ENCODE data around the gene RGMB.
"Not testable (repeated sequence)": the region's sequence is repeated elsewhere in the genome, so short reads cannot be mapped to it uniquely, and the experiment has no call there.

Gene RGMB, protein sequence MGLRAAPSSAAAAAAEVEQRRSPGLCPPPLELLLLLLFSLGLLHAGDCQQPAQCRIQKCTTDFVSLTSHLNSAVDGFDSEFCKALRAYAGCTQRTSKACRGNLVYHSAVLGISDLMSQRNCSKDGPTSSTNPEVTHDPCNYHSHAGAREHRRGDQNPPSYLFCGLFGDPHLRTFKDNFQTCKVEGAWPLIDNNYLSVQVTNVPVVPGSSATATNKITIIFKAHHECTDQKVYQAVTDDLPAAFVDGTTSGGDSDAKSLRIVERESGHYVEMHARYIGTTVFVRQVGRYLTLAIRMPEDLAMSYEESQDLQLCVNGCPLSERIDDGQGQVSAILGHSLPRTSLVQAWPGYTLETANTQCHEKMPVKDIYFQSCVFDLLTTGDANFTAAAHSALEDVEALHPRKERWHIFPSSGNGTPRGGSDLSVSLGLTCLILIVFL

GRCh38 chr5:98773464-98774191 lies at the start of gene RGMB:
RGMB (plus strand) TSS chr5:98773663; CDS start chr5:98774071, 408 bp downstream.
- DNase-seq (ENCODE audit: low spot score): peak; percentile 90

DNA sequence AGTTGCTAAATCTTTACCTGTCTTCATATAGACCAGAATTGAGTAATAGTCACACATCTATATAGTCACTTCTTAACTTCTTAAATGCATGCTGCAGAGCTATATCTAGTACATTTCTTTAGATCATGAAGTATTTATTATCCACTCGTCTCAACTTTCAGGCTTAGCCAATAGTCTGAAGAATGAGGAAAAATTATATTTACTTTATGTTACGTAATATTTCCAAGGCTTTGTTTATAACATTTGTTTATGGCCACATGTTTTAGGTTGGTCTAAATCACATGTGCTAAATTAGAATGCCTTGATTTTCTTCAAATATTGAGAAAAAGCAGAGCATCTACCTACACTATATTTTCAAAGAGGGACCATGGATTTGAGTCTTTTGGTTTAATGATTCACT lies 47.2 kb upstream of the RGMB start:
- no peak for DNase-seq (ENCODE audit: low spot score)

- DNase-seq (ENCODE audit: low spot score): no peak
Measured at GRCh38 chr5:98727686-98728085, 45.8 kb upstream of the RGMB start.

GRCh38 chr5:98734646-98735045 lies 38.8 kb upstream of the RGMB start:
- no peak for DNase-seq (ENCODE audit: low spot score)

GRCh38 chr5:98735806-98736507 lies 37.5 kb upstream of the RGMB start:
- no peak for DNase-seq (ENCODE audit: low spot score)

GRCh38 chr5:98736753-98737152 lies 36.7 kb upstream of the RGMB start:
- DNase-seq (ENCODE audit: low spot score): no peak

- DNase-seq (ENCODE audit: low spot score): not testable (repeated sequence)
Measured at GRCh38 chr5:98737441-98737840, 36.0 kb upstream of the RGMB start.

GRCh38 chr5:98738481-98739149 lies 34.8 kb upstream of the RGMB start:
- DNase-seq (ENCODE audit: low spot score): not testable (repeated sequence)

DNA sequence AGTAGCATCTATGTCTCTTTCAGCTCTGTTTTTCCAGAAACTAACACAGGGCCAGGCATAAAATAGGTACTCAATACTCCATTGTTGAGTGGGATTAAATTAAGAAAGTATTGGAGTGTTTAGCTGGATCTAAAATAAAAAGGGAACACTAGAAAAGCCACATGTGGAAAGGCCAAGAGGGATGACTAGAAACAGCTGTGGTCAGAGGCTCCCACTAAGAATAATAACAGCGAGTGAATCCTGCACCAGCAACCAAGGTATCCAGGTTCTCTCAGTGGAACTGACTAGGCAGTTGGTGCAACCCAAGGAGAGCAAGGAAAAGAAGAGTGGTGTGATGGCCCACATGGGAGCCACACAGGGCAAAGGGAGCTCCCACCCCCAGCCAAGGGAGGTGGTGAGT lies 31.5 kb upstream of the RGMB start:
- DNase-seq (ENCODE audit: low spot score): no peak

GRCh38 chr5:98742396-98743073 lies 30.9 kb upstream of the RGMB start:
- DNase-seq (ENCODE audit: low spot score): no peak

DNA sequence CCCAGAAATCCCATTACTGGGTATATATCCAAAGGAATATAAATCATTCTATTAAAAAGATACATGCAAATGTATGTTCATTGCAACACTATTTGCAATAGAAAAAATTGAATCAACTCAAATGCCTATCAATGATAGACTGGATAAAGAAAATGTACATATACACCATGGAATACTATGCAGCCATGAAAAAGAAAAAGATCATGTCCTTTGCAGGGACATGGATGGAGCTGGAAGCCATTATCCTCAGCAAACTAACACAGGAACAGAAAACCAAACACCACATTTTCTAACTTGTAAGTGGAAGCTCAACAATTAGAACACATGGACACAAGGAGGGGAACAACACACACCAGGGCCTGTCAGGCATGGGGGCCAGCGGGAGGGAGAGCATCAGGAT lies 25.2 kb upstream of the RGMB start:
- DNase-seq (ENCODE audit: low spot score): not testable (repeated sequence)

- DNase-seq (ENCODE audit: low spot score): no peak
Measured at GRCh38 chr5:98749046-98749445, 24.4 kb upstream of the RGMB start.

- no peak for DNase-seq (ENCODE audit: low spot score)
Measured at GRCh38 chr5:98750693-98751092, 22.8 kb upstream of the RGMB start.

DNA sequence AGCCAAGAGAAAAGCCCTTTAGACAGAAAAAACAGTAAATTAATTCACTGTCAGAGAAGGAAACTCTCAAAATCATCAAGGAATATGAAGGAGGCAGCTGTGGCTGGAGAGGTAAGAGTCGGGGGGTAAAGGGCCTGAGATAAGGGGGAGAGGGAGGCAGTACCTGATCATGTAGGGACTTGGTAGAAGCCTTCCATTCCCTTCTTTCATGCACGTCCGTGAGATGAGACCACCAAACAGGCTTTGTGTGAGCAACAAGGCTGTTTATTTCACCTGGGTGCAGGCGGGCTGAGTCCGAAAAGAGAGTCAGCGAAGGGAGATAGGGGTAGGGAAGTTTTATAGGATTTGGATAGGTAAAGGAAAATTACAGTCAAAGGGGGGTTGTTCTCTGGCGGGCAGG lies 21.1 kb upstream of the RGMB start:
- not testable (repeated sequence) for DNase-seq (ENCODE audit: low spot score)

GRCh38 chr5:98752801-98753200 lies 20.7 kb upstream of the RGMB start:
- not testable (repeated sequence) for DNase-seq (ENCODE audit: low spot score)

GRCh38 chr5:98753507-98753906 lies 20.0 kb upstream of the RGMB start:
- no peak for DNase-seq (ENCODE audit: low spot score)

DNA sequence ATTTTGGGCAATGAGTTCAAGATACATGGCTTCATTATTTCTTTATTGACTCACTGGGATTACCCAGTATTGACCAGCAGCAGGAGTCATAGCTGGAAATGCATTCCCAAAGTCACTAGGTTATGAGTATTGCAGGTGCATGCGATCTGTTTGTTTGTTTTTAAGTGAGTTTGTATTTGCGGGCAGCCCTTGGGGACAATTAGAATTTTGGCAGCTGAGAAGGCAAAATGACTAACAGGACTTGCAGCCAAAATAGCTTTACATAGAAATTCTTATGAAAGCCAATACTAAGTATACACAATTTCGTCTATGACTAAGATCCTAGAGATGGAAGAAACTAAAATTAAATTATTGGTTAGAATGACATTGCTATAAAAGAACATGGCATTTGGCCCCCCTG lies 18.1 kb upstream of the RGMB start:
- DNase-seq (ENCODE audit: low spot score): no peak

- DNase-seq (ENCODE audit: low spot score): no peak
Measured at GRCh38 chr5:98757978-98758377, 15.5 kb upstream of the RGMB start.

DNA sequence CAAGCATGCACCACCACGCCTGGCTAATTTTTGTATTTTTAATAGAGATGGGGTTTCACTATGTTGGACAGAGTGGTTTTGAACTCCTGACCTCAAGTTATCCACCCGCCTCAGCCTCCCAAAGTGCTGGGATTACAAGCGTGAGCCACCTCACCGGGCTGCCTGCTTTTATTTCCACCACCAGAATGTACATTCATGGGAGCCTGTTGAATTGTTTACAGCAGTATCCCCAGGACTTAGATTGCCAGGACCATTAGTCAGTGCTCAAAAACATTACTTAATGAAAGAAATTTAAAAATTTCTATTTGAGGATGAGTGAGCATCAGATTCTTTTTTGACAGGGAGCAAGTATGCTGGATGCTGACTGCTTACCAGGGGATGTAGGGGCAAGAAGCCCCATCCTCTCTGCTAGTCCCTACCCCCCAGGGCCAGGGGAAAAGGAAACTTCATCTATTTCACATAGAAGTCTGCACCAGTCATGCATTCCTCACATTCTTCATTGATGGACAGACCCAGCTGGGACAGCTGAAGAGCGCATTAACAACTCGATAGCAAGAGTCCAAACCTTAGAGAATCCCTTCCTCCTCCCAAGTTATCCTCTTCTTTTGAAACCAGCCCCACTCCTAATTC lies 10.3 kb upstream of the RGMB start:
- no peak for DNase-seq (ENCODE audit: low spot score)

DNA sequence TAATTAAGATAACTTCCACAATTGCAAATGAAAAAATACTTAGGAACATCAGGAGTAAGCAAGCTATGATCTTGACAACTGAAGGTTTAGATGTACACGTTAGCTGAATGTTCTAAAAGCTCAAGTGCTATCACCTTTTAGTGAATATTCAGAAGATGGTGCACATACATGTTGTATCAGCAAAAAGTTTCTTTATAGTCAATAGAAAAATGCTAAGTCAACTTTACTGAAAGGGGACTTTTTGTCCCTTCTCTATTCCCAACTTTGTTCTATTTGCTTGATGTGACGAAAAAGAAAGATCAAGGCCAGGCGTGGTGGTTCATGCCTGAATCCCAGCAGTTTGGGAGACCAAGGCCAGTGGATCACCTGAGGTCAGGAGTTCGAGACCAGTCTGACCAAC lies 7.6 kb upstream of the RGMB start:
- DNase-seq (ENCODE audit: low spot score): no peak

GRCh38 chr5:98767581-98767980 lies 5.9 kb upstream of the RGMB start:
- no peak for DNase-seq (ENCODE audit: low spot score)
